ENCODE measurements around the gene NECAB3.
"Not testable (repeated sequence)": the region's sequence is repeated elsewhere in the genome, so short reads cannot be mapped to it uniquely, and the experiment has no call there.

NECAB3 gene, protein sequence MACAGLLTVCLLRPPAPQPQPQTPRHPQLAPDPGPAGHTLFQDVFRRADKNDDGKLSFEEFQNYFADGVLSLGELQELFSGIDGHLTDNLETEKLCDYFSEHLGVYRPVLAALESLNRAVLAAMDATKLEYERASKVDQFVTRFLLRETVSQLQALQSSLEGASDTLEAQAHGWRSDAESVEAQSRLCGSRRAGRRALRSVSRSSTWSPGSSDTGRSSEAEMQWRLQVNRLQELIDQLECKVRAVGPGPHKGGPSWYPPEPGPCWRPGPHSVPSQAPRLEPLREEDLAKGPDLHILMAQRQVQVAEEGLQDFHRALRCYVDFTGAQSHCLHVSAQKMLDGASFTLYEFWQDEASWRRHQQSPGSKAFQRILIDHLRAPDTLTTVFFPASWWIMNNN

DNA sequence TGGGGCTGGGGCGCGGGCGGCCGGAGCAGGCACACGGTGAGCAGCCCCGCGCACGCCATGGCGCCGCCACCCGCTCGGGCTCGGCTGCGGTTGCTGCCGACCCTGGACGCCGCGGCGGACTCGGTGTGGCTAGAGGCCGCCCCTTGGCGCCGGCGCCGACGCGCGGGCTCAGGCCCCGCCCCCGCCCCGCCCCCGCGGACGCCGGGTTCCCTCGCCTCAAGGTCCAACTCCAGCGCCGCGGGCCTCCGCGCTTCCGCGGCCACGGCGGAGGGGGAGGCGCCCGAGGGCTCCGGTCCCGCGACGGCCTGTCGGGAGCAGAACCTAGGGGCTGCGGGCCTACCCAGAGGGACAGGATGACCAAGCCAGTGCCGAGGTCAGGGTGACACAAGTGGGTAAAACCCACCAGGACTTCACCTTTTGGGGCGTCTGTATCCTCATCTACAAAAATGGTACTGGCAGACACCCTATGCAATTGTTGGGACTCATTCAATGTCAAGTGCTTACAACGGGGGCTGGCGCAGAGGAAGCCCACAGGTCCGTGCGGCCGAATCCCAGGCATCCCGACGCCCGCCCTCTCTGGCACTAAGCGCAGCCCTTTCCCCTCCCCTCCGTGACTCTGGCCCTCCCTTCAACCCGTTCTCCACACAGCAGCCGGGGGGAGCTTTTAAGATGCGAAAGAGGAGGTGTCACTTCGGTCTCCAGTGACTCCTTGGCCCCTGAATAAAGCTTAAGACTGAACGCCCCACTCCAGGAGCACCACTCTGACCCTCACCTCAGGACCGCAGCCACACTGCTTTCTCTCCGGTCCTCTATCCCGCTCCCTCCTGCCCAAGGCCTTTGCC, at the start of gene NECAB3:
NECAB3 (minus strand) TSS at position 135 of the 842 bp plus-strand sequence; CDS start at position 59, 76 bp downstream.
- DNase-seq = peak; percentile 25

- DNase-seq = no peak
Measured at GRCh38 chr20:33721391-33722140, 47.3 kb upstream of the NECAB3 start.

DNA sequence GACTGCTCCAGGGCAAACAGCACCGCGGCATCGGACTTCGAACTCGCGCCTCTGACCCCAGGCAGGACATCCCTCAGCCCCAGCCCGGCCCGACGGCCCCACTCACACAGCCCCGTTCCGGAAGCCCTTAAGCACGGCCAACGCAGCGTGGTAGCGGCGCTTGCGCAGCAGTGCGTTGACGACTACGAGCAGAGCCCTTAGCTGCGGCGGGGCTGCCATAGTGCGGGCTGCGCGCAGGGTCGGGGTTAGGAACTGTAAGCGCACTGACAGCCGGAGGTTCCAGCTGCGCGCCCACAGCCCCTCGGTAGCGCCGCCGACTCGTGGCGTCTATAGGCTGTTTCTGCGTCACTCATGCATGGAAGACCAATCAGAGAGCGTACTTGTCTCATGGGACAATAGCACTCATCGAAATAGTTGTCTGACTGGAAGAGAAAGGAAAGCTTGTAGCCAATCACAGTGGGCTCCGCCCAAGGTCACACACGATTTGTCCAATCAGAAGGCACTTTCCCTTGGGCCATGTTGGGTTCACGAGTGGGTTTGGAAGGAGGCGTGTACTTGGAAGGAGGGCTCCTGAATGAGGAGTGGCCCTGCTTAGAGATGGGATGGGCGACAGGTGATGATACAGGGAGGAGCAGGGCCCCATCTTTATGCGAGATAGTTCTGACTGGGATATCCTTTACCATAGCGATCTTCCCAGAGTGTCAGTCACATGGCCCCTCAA, 45.9 kb upstream of the NECAB3 start, which contains the start of gene PXMP4:
PXMP4 (minus strand) TSS at position 322 of the 721 bp plus-strand sequence; CDS start at position 219, 103 bp downstream.
- DNase-seq = peak; percentile 94

DNA sequence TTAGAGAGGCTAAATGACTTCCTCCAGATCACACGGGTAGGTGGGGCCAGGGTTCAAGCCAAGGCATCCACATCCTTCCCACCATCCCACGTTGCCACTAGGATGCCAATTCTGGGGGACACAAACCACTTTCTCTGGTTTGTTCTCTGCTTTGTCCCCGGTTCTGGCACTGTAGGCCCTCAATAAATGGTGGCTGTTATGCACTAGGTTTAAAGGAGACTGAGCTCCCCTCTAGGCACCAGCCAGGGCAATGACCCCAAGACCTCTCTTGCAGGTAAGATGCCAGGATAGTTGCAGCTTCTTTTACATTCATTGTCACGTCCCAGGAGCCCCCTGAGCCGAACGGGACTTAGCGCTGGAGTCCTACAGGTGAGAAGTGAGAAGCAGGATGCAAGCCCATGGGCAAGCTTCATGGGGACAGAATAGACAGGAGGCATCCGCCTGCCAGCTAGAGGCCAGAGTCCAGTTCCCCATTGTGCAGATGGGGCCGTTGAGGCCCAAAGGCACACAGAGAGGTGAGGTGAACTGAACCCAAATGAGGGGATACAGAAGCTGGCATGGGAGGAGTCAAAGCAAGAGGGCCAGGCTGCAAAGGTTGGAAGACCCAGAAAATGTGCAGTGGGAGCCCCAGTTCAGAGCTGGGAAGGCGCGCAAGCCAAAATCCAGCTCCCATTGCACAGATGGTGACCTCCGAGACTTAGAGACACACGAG, 45.2 kb upstream of the NECAB3 start:
- DNase-seq = no peak

GRCh38 chr20:33716498-33716897, 42.3 kb upstream of the NECAB3 start:
- no peak for DNase-seq

- no peak for DNase-seq
Measured at GRCh38 chr20:33713865-33714367, 39.7 kb upstream of the NECAB3 start.

DNA sequence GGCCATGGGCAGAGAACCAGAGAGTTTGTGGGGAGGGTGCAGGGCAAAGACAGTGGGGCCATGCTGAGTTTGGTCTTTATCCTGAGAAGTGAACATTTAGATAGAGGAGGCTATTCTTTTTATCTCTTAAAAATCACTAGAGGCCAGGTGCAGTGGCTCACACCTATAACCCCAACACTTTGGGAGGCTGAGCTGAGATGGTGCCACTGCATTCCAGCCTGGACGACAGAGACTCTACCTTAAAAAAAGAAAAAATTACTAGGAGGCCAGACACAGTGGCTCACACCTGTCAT, 37.2 kb upstream of the NECAB3 start:
- DNase-seq = no peak

- DNase-seq = no peak
Measured at GRCh38 chr20:33710681-33711445, 36.6 kb upstream of the NECAB3 start.

GRCh38 chr20:33709905-33710541, 35.8 kb upstream of the NECAB3 start:
- no peak for DNase-seq

- DNase-seq = no peak
Measured at GRCh38 chr20:33709398-33709797, 35.2 kb upstream of the NECAB3 start.

- no peak for DNase-seq
Measured at GRCh38 chr20:33707668-33708067, 33.4 kb upstream of the NECAB3 start.

DNA sequence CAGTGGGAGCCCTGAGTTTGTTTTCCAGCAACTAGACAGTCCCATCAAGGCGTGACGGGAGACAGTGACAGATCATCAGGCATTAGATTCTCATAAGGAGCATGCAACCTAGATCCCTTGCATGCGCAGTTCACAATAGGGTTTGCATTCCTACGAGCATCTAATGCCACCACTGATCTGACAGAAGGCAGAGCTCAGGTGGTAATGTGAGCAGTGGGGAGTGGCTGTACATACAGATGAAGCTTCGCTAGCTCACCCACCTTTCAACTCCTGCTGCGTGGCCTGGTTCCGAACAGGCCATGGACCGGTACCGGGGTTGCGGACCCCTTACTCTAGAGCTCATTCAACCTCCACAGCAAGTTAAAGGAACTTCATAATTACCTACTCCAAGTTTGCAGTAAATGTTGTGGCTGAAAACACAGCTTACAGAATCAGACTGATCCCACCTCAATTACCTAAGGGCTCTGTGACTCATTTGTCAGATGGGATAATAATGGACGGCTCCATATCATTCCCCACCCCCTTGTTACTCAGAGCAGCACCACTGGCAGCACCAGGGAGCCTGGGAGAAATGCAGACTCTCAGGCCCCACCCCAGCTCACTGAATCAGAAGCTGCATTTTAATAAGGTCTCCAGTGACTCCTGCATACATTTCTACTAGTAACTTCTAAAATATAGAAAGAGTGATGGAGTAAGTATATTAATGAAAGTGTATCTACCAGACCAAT, 30.1 kb upstream of the NECAB3 start:
- no peak for DNase-seq

DNA sequence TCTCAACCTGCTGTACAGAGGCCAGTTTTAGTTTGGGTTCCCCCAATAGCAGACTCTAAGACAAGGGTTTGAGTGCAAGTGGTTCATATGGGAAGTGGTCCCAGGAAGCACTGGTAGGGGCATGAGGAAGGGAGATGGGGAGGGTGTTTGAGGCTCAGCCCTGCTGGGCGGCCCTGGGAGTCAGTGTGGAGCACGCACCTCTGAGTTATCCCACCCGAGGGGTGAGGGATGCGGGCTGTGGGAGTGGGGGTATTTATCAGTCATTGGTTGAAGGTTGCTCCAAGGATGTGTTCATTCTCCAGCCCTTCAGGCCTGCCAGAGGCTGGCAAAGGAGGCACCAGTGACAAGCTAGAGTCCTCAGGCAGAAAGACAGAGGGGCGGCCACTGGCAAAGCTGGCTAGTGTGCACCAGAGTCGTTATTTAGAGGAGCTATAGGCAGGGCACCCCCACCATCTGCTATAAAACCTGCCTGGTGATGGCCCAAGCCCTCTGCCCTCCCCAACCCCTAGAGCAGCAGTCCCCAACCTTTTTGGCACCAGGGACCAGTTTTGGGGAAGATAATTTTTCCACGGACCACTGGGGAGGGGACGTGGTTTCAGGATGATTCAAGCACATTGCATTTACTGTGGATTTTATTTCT, 29.4 kb upstream of the NECAB3 start:
- no peak for DNase-seq

- peak; percentile 9 for DNase-seq
Measured at GRCh38 chr20:33702861-33703260, 28.6 kb upstream of the NECAB3 start.

GRCh38 chr20:33701629-33702450, 27.6 kb upstream of the NECAB3 start:
- DNase-seq = no peak

DNA sequence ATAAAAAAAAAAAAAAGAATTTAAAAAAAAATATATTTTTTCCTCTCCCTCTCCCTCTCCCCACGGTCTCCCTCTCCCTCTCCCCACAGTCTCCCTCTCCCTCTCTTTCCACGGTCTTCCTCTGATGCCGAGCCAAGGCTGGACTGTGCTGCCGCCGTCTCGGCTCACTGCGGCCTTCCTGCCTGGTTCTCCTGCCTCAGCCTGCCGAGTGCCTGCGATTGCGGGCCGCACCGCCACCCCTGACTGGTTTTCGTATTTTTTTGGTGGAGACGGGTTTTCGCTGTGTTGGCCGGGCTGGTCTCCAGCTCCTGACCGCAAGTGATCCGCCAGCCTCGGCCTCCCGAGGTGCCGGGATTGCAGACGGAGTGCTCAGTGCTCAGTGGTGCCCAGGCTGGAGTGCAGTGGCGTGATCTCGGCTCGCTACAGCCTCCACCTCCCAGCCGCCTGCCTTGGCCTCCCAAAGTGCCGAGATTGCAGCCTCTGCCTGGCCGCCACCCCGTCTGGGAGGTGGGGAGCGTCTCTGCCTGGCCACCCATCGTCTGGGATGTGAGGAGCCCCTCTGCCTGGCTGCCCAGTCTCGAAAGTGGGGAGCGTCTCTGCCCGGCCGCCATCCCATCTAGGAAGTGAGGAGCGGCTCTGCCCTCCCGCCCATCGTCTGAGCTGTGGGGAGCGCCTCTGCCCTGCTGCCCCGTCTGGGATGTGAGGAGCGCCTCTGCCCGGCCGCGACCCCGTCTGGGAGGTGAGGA, 26.6 kb upstream of the NECAB3 start:
- not testable (repeated sequence) for DNase-seq

GRCh38 chr20:33698966-33699365, 24.7 kb upstream of the NECAB3 start:
- DNase-seq = not testable (repeated sequence)
